ENCODE measurements around the gene CDK5. TPM values are rescaled to one million over a fixed set of nuclear protein-coding genes. Genes with fewer than 3 reads are reported as not detected.
"Not testable (repeated sequence)": the region's sequence is repeated elsewhere in the genome, so short reads cannot be mapped to it uniquely, and the experiment has no call there.

Gene CDK5
- total RNA-seq, 1 donor from 2014 or later, result 5.7 TPM

- H3K4me3 ChIP-seq (ENCODE audit: low read length in 3 of 3), result peak overlapping the region; percentile 71 to 90 (median 77)
- not testable (repeated sequence) for H3K27me3 ChIP-seq (ENCODE audit: control insufficient read depth in 3 of 3, insufficient read depth in 3 of 3, low read length in 3 of 3); H3K36me3 ChIP-seq (ENCODE audit: control insufficient read depth in 3 of 3, insufficient read depth in 3 of 3, low read length in 3 of 3); H3K9me3 ChIP-seq (ENCODE audit: control insufficient read depth in 3 of 3, low read length in 3 of 3)
- peak overlapping the region; percentile 85 for H3K27ac ChIP-seq (ENCODE audit: low read depth, low read length)
- H3K9ac ChIP-seq (ENCODE audit: low read depth in 1 of 3, low read length in 3 of 3), result peak overlapping the region; percentile 65 to 77 (median 70)
- H3K4me1 ChIP-seq (ENCODE audit: control insufficient read depth in 3 of 3, insufficient read depth in 3 of 3, low read length in 3 of 3), result peaks cover 5 to 17% (median 10%) of the 10 kb centered on the region in 3 donors
Measured at GRCh38 chr7:151027728-151028130, 30.0 kb downstream of the CDK5 start.

- H3K9me3 ChIP-seq (ENCODE audit: control insufficient read depth in 3 of 3, low read length in 3 of 3); H3K9ac ChIP-seq (ENCODE audit: low read depth in 1 of 3, low read length in 3 of 3); H3K27me3 ChIP-seq (ENCODE audit: control insufficient read depth in 3 of 3, insufficient read depth in 3 of 3, low read length in 3 of 3); H3K36me3 ChIP-seq (ENCODE audit: control insufficient read depth in 3 of 3, insufficient read depth in 3 of 3, low read length in 3 of 3): not testable (repeated sequence)
- peak overlapping the region in 2 of 3 donors; percentile 71 to 77 for H3K4me3 ChIP-seq (ENCODE audit: low read length in 3 of 3)
- H3K4me1 ChIP-seq (ENCODE audit: control insufficient read depth in 3 of 3, insufficient read depth in 3 of 3, low read length in 3 of 3), result peaks cover 5 to 17% (median 10%) of the 10 kb centered on the region in 3 donors
- peak overlapping the region; percentile 85 for H3K27ac ChIP-seq (ENCODE audit: low read depth, low read length)
Measured at GRCh38 chr7:151026771-151027727, 30.6 kb downstream of the CDK5 start.

GRCh38 chr7:151025924-151026671 is 31.6 kb downstream of the CDK5 start:
- Histone ChIP-seq H3K27ac (ENCODE audit: low read depth, low read length) (no peak overlapping the region), H3K36me3 (ENCODE audit: control insufficient read depth in 3 of 3, insufficient read depth in 3 of 3, low read length in 3 of 3) (peaks cover 0 to 2% (median 0%) of the 10 kb centered on the region in 3 donors), H3K9me3 (ENCODE audit: control insufficient read depth in 3 of 3, low read length in 3 of 3) (no peaks in the 10 kb centered on the region), H3K4me3 (ENCODE audit: low read length in 3 of 3) (no peak overlapping the region), H3K4me1 (ENCODE audit: control insufficient read depth in 3 of 3, insufficient read depth in 3 of 3, low read length in 3 of 3) (peaks cover 5 to 17% (median 10%) of the 10 kb centered on the region in 3 donors), H3K27me3 (ENCODE audit: control insufficient read depth in 3 of 3, insufficient read depth in 3 of 3, low read length in 3 of 3) (peaks cover 0 to 2% (median under 1%) of the 10 kb centered on the region in 3 donors), H3K9ac (ENCODE audit: low read depth in 1 of 3, low read length in 3 of 3) (no peak overlapping the region)

- no peak within 1 kb of the TSS for H3K4me3 ChIP-seq (ENCODE audit: low read length in 3 of 3)
- peaks cover 2 to 10% (median 9%) of the 10 kb centered on the region in 3 donors for H3K4me1 ChIP-seq (ENCODE audit: control insufficient read depth in 3 of 3, insufficient read depth in 3 of 3, low read length in 3 of 3)
- H3K27ac ChIP-seq (ENCODE audit: low read depth, low read length), result no peak within 1 kb of the TSS
- H3K9ac ChIP-seq (ENCODE audit: low read depth in 1 of 3, low read length in 3 of 3), result no peak within 1 kb of the TSS
- H3K27me3 ChIP-seq (ENCODE audit: control insufficient read depth in 3 of 3, insufficient read depth in 3 of 3, low read length in 3 of 3), result peaks cover 9 to 16% (median 16%) of the 10 kb centered on the region in 3 donors
- no peaks in the 10 kb centered on the region for H3K36me3 ChIP-seq (ENCODE audit: control insufficient read depth in 3 of 3, insufficient read depth in 3 of 3, low read length in 3 of 3)
- no peaks in the 10 kb centered on the region for H3K9me3 ChIP-seq (ENCODE audit: control insufficient read depth in 3 of 3, low read length in 3 of 3)
Measured at GRCh38 chr7:151024435-151025056, 33.2 kb downstream of the CDK5 start, which contains the start of gene ATG9B. Gene ATG9B, minus strand, starts transcription at chr7:151024494. Its CDS starts 71 bp downstream, at chr7:151024423.

GRCh38 chr7:151023232-151023631 is 34.5 kb downstream of the CDK5 start:
- H3K9me3 ChIP-seq (ENCODE audit: control insufficient read depth in 3 of 3, low read length in 3 of 3), result no peaks in the 10 kb centered on the region

GRCh38 chr7:151020231-151020630 is 37.5 kb downstream of the CDK5 start:
- H3K4me1 ChIP-seq (ENCODE audit: control insufficient read depth in 3 of 3, insufficient read depth in 3 of 3, low read length in 3 of 3), result peaks cover 11 to 20% (median 12%) of the 10 kb centered on the region in 3 donors
- no peak overlapping the region for H3K4me3 ChIP-seq (ENCODE audit: low read length in 3 of 3)
- H3K36me3 ChIP-seq (ENCODE audit: control insufficient read depth in 3 of 3, insufficient read depth in 3 of 3, low read length in 3 of 3), result no peaks in the 10 kb centered on the region
- no peaks in the 10 kb centered on the region for H3K9me3 ChIP-seq (ENCODE audit: control insufficient read depth in 3 of 3, low read length in 3 of 3)
- H3K27me3 ChIP-seq (ENCODE audit: control insufficient read depth in 3 of 3, insufficient read depth in 3 of 3, low read length in 3 of 3), result peaks cover 52 to 53% (median 52%) of the 10 kb centered on the region in 3 donors
- H3K9ac ChIP-seq (ENCODE audit: low read depth in 1 of 3, low read length in 3 of 3), result no peak overlapping the region
- H3K27ac ChIP-seq (ENCODE audit: low read depth, low read length), result no peak overlapping the region

More at GRCh38 chr7:151023232-151023631, 34.5 kb downstream of the CDK5 start:
- peaks cover 22 to 29% (median 28%) of the 10 kb centered on the region in 3 donors for H3K27me3 ChIP-seq (ENCODE audit: control insufficient read depth in 3 of 3, insufficient read depth in 3 of 3, low read length in 3 of 3)
- no peak overlapping the region for H3K27ac ChIP-seq (ENCODE audit: low read depth, low read length)
- H3K4me1 ChIP-seq (ENCODE audit: control insufficient read depth in 3 of 3, insufficient read depth in 3 of 3, low read length in 3 of 3), result peaks cover 7 to 10% (median 7%) of the 10 kb centered on the region in 3 donors
- no peaks in the 10 kb centered on the region for H3K36me3 ChIP-seq (ENCODE audit: control insufficient read depth in 3 of 3, insufficient read depth in 3 of 3, low read length in 3 of 3)
- H3K4me3 ChIP-seq (ENCODE audit: low read length in 3 of 3), result no peak overlapping the region
- no peak overlapping the region for H3K9ac ChIP-seq (ENCODE audit: low read depth in 1 of 3, low read length in 3 of 3)

- Histone ChIP-seq H3K27ac (ENCODE audit: low read depth, low read length) (no peak overlapping the region), H3K4me3 (ENCODE audit: low read length in 3 of 3) (peak overlapping the region in 2 of 3 donors; percentile 43 to 52), H3K27me3 (ENCODE audit: control insufficient read depth in 3 of 3, insufficient read depth in 3 of 3, low read length in 3 of 3) (peaks cover 55 to 59% (median 58%) of the 10 kb centered on the region in 3 donors), H3K9me3 (ENCODE audit: control insufficient read depth in 3 of 3, low read length in 3 of 3) (no peaks in the 10 kb centered on the region), H3K36me3 (ENCODE audit: control insufficient read depth in 3 of 3, insufficient read depth in 3 of 3, low read length in 3 of 3) (no peaks in the 10 kb centered on the region), H3K4me1 (ENCODE audit: control insufficient read depth in 3 of 3, insufficient read depth in 3 of 3, low read length in 3 of 3) (peaks cover 12 to 26% (median 17%) of the 10 kb centered on the region in 3 donors), H3K9ac (ENCODE audit: low read depth in 1 of 3, low read length in 3 of 3) (no peak overlapping the region)
Measured at GRCh38 chr7:151019130-151019447, 38.6 kb downstream of the CDK5 start.

- Histone ChIP-seq H3K27me3 (ENCODE audit: control insufficient read depth in 3 of 3, insufficient read depth in 3 of 3, low read length in 3 of 3) (peaks cover 61 to 64% (median 62%) of the 10 kb centered on the region in 3 donors), H3K36me3 (ENCODE audit: control insufficient read depth in 3 of 3, insufficient read depth in 3 of 3, low read length in 3 of 3) (no peaks in the 10 kb centered on the region), H3K4me3 (ENCODE audit: low read length in 3 of 3) (peak overlapping the region in 2 of 3 donors; percentile 43 to 60), H3K9ac (ENCODE audit: low read depth in 1 of 3, low read length in 3 of 3) (no peak overlapping the region), H3K9me3 (ENCODE audit: control insufficient read depth in 3 of 3, low read length in 3 of 3) (no peaks in the 10 kb centered on the region), H3K4me1 (ENCODE audit: control insufficient read depth in 3 of 3, insufficient read depth in 3 of 3, low read length in 3 of 3) (peaks cover 12 to 31% (median 23%) of the 10 kb centered on the region in 3 donors), H3K27ac (ENCODE audit: low read depth, low read length) (no peak overlapping the region)
Measured at GRCh38 chr7:151018421-151019129, 39.1 kb downstream of the CDK5 start.

- Histone ChIP-seq H3K27me3 (ENCODE audit: control insufficient read depth in 3 of 3, insufficient read depth in 3 of 3, low read length in 3 of 3) (peaks cover 63 to 68% (median 64%) of the 10 kb centered on the region in 3 donors), H3K9ac (ENCODE audit: low read depth in 1 of 3, low read length in 3 of 3) (no peak overlapping the region), H3K4me3 (ENCODE audit: low read length in 3 of 3) (peak overlapping the region in 2 of 3 donors; percentile 43 to 60)
Measured at GRCh38 chr7:151017953-151018420, 39.7 kb downstream of the CDK5 start.

More at GRCh38 chr7:151017953-151018420, 39.7 kb downstream of the CDK5 start:
- peaks cover 12 to 35% (median 23%) of the 10 kb centered on the region in 3 donors for H3K4me1 ChIP-seq (ENCODE audit: control insufficient read depth in 3 of 3, insufficient read depth in 3 of 3, low read length in 3 of 3)
- H3K27ac ChIP-seq (ENCODE audit: low read depth, low read length), result no peak overlapping the region
- H3K9me3 ChIP-seq (ENCODE audit: control insufficient read depth in 3 of 3, low read length in 3 of 3), result no peaks in the 10 kb centered on the region
- no peaks in the 10 kb centered on the region for H3K36me3 ChIP-seq (ENCODE audit: control insufficient read depth in 3 of 3, insufficient read depth in 3 of 3, low read length in 3 of 3)
